HepG2 (cell line): ENCODE data around the gene LYZL2. TPM values are rescaled to one million over a fixed set of nuclear protein-coding genes. Genes with fewer than 3 reads are reported as not detected.

Source experiments
- GMEB1 ChIP-seq: sonication (generic); formaldehyde crosslinking; IDR thresholded peaks from 2 replicates; pipeline ENCODE4 v1.5.1; 2020; ENCODE audit warnings: missing genetic modification reagents, mild to moderate bottlenecking, borderline replicate concordance
- MAX ChIP-seq: IDR thresholded peaks from 2 replicates; pipeline ENCODE4 v1.6.1; 2012; ENCODE audit warnings: inconsistent platforms
- PBX2 ChIP-seq: IDR thresholded peaks from 2 replicates; pipeline ENCODE4 v1.6.1; 2016; ENCODE audit warnings: control low read depth
- RCOR2 ChIP-seq: IDR thresholded peaks from 2 replicates; pipeline ENCODE4 v1.6.1; 2016; ENCODE audit warnings: missing biosample characterization, missing genetic modification reagents
- SNAI1 ChIP-seq: sonication (generic); formaldehyde crosslinking; IDR thresholded peaks from 2 replicates; pipeline ENCODE4 v1.5.0; 2020; ENCODE audit warnings: mild to moderate bottlenecking, missing genetic modification reagents, borderline replicate concordance
- TFDP1 ChIP-seq: IDR thresholded peaks from 2 replicates; pipeline ENCODE4 v1.6.1; 2016; ENCODE audit warnings: missing compliant biosample characterization, missing genetic modification reagents, borderline replicate concordance
- ZBTB4 ChIP-seq: sonication (generic); formaldehyde crosslinking; IDR thresholded peaks from 2 replicates; pipeline ENCODE4 v1.4.0; 2020; ENCODE audit warnings: missing genetic modification reagents, mild to moderate bottlenecking, borderline replicate concordance
- ZHX1 ChIP-seq: sonication (generic); formaldehyde crosslinking; IDR thresholded peaks from 2 replicates; pipeline ENCODE4 v1.8.1; 2022; ENCODE audit warnings: low read depth, mild to moderate bottlenecking, missing genetic modification reagents
- ZNF101 ChIP-seq: sonication (generic); formaldehyde crosslinking; IDR thresholded peaks from 2 replicates; pipeline ENCODE4 v1.4.0; 2020; ENCODE audit warnings: mild to moderate bottlenecking, low read depth, missing genetic modification reagents, borderline replicate concordance
- ZNF460 ChIP-seq: sonication (generic); formaldehyde crosslinking; IDR thresholded peaks from 2 replicates; pipeline ENCODE4 v1.5.1; 2020; ENCODE audit warnings: missing genetic modification reagents, mild to moderate bottlenecking, borderline replicate concordance
- ZNF672 ChIP-seq: sonication (generic); formaldehyde crosslinking; IDR thresholded peaks from 2 replicates; pipeline ENCODE4 v1.8.1; 2022; ENCODE audit warnings: missing genetic modification reagents
- ZNF790 ChIP-seq: sonication (generic); formaldehyde crosslinking; IDR thresholded peaks from 2 replicates; pipeline ENCODE4 v1.8.0; 2022; ENCODE audit warnings: missing genetic modification reagents, mild to moderate bottlenecking, borderline replicate concordance
- ZNF883 ChIP-seq: sonication (generic); formaldehyde crosslinking; IDR thresholded peaks from 2 replicates; pipeline ENCODE4 v1.5.1; 2020; ENCODE audit warnings: mild to moderate bottlenecking, missing genetic modification reagents; ENCODE audit errors: not compliant biosample characterization
- polyA plus RNA-seq, 8 experiments: library from polyadenylated mRNA; depleted of rRNA in 3 of 8; stranded (reverse) in 7 of 8; unstranded in 1 of 8; fragments of >200 nt; fragmentation: Illumina TruSeq in 4 of 8; extraction: Trizol in 4 of 8; gene quantifications; 2 replicates each; pipeline versions ENCODE4 v1.2.1 to v1.2.3, GENCODE V29; 2011 to 2016; ENCODE audit warnings: low read depth in 4 of 8, missing spikeins in 1 of 8, mixed read lengths in 1 of 8; ENCODE audit not compliant: insufficient read depth in 1 of 8
- total RNA-seq, 5 experiments: library from RNA; depleted of rRNA; stranded (reverse); fragments of >200 nt; fragmentation: Illumina TruSeq; extraction: Trizol; gene quantifications; 2 replicates each; pipeline ENCODE4 v1.2.3, GENCODE V29; 2016; ENCODE audit warnings: low read depth in 1 of 5

Gene LYZL2
- total and polyA plus RNA-seq, 2 of the 13 experiments (the other 11 are each of a cell fraction or from before 2014, with no cell fraction given), result 0.20 to 0.63 TPM

- TF ChIP-seq ZHX1 (CRISPR knock-in tag) (no peak), SNAI1 (CRISPR knock-in tag) (no peak), ZBTB4 (no peak), ZNF460 (CRISPR knock-in tag) (no peak), ZNF672 (CRISPR knock-in tag) (no peak), TFDP1 (CRISPR knock-in tag) (no peak), PBX2 (CRISPR knock-in tag) (no peak), ZNF883 (no peak), ZNF101 (no peak), MAX (no peak), GMEB1 (CRISPR knock-in tag) (no peak), ZNF790 (CRISPR knock-in tag) (no peak), RCOR2 (CRISPR knock-in tag) (no peak)
Observed at GRCh38 chr10:30603589-30603988, 26.0 kb downstream of the LYZL2 start (continued).
